Measurements from ENCODE around the gene CLCNKB.

Gene CLCNKB

GRCh38 chr1:16067127-16067768 lies 23.7 kb downstream of the CLCNKB start:
- Histone ChIP-seq H3K9me3 (no peaks in the 10 kb centered on the region), H3K36me3 (no peaks in the 10 kb centered on the region), H3K27ac (no peak overlapping the region), H3K4me3 (no peak overlapping the region), H3K27me3 (no peaks in the 10 kb centered on the region), H3K4me1 (peaks cover 0 to 22% (median 12%) of the 10 kb centered on the region in 4 donors)
- no peak for DNase-seq
- intact Hi-C loops (cut with DNase I; ENCODE audit: low total_unique reads) = no loop called here
- no peak for TF ChIP-seq CTCF (IDR thresholded peaks at IDR 0.05)

GRCh38 chr1:16067933-16068332 lies 24.4 kb downstream of the CLCNKB start:
- no peaks in the 10 kb centered on the region for H3K9me3 ChIP-seq
- no peaks in the 10 kb centered on the region for H3K36me3 ChIP-seq
- intact Hi-C loops (cut with DNase I; ENCODE audit: low total_unique reads) = no loop called here
- DNase-seq = no peak
- no peak overlapping the region for H3K27ac ChIP-seq
- H3K27me3 ChIP-seq = peaks cover 0 to under 1% of the 10 kb centered on the region in 2 donors
- no peak overlapping the region for H3K4me3 ChIP-seq
- H3K4me1 ChIP-seq = peaks cover 0 to 24% (median 14%) of the 10 kb centered on the region in 4 donors
- no peak for TF ChIP-seq CTCF (IDR thresholded peaks at IDR 0.05)

- no peaks in the 10 kb centered on the region for H3K9me3 ChIP-seq
- H3K27me3 ChIP-seq = peaks cover 0 to 4% of the 10 kb centered on the region in 2 donors
- intact Hi-C loops (cut with DNase I; ENCODE audit: low total_unique reads) = no loop called here
- peak; percentile 49 to 83 for DNase-seq
- no peak for TF ChIP-seq CTCF (IDR thresholded peaks at IDR 0.05)
- peaks cover under 1 to 29% (median 19%) of the 10 kb centered on the region in 4 donors for H3K4me1 ChIP-seq
- H3K36me3 ChIP-seq = no peaks in the 10 kb centered on the region
- H3K4me3 ChIP-seq = no peak overlapping the region
- peak overlapping the region in 1 of 2 donors; percentile 18 for H3K27ac ChIP-seq
Observed at GRCh38 chr1:16068356-16069270, 25.0 kb downstream of the CLCNKB start.

- H3K27ac ChIP-seq = no peak overlapping the region
- intact Hi-C loops (cut with DNase I; ENCODE audit: low total_unique reads) = no loop called here
- H3K4me1 ChIP-seq = peaks cover 4 to 42% (median 33%) of the 10 kb centered on the region in 4 donors
- no peak overlapping the region for H3K4me3 ChIP-seq
- no peak for DNase-seq
- no peaks in the 10 kb centered on the region for H3K36me3 ChIP-seq
- TF ChIP-seq CTCF (IDR thresholded peaks at IDR 0.05) = no peak
- H3K9me3 ChIP-seq = no peaks in the 10 kb centered on the region
- peaks cover 0 to 4% of the 10 kb centered on the region in 2 donors for H3K27me3 ChIP-seq
Observed at GRCh38 chr1:16070640-16071355, 27.2 kb downstream of the CLCNKB start.

- Histone ChIP-seq H3K4me3 (no peak overlapping the region), H3K9me3 (no peaks in the 10 kb centered on the region), H3K4me1 (peaks cover 4 to 50% (median 35%) of the 10 kb centered on the region in 4 donors), H3K27me3 (peaks cover 0 to 4% of the 10 kb centered on the region in 2 donors), H3K27ac (no peak overlapping the region), H3K36me3 (no peaks in the 10 kb centered on the region)
- intact Hi-C loops (cut with DNase I; ENCODE audit: low total_unique reads) = no loop called here
- no peak for TF ChIP-seq CTCF (IDR thresholded peaks at IDR 0.05)
- no peak for DNase-seq
Observed at GRCh38 chr1:16071614-16072013, 28.0 kb downstream of the CLCNKB start.
